SK-N-SH treated with all-trans-retinoic acid at 6 μM for 48 hours (cell line): ENCODE results near the gene PPOX.

Experiments used
- CREB5 ChIP-seq: fragments of 250-450 bp; sonication (Bioruptor Pico); IDR thresholded peaks from 2 replicates; pipeline ENCODE4 v1.5.1; 2020; ENCODE audit warnings: low read depth, mild to moderate bottlenecking, moderate library complexity
- POU6F1 ChIP-seq: fragments of 250-450 bp; sonication (Bioruptor Pico); IDR thresholded peaks from 2 replicates; pipeline ENCODE4 v1.8.0; 2021; ENCODE audit warnings: low read depth, mild to moderate bottlenecking, moderate library complexity, borderline replicate concordance
- ZNF70 ChIP-seq: fragments of 450-650 bp; formaldehyde crosslinking; IDR thresholded peaks from 2 replicates; pipeline ENCODE4 v1.5.0; 2020; ENCODE audit warnings: mild to moderate bottlenecking, moderate library complexity

- TF ChIP-seq ZNF70 (CRISPR knock-in tag), result no peak
- no peak for TF ChIP-seq POU6F1 (CRISPR knock-in tag)
- no peak for TF ChIP-seq CREB5
These were observed 27.5 kb downstream of the PPOX start for GRCh38 chr1:161193561-161194235.
